Measurements from ENCODE around the gene UNC5B.

The UNC5B gene

GRCh38 chr10:71243756-71244395 lies 31.5 kb downstream of the UNC5B start:
- in situ Hi-C loops (cut with MboI; ENCODE audit: low sequenced_read_pairs) = no loop called here
- Histone ChIP-seq H3K4me3 (no peak overlapping the region), H3K36me3 (replicated peaks) (no peaks in the 10 kb centered on the region), H3K27me3 (ENCODE audit: low read depth) (no peaks in the 10 kb centered on the region), H3K4me1 (no peaks in the 10 kb centered on the region), H3K9me3 (no peaks in the 10 kb centered on the region)
- DNase-seq (ENCODE audit: low spot score in 2 of 2) = no peak

GRCh38 chr10:71244431-71245419 lies 32.4 kb downstream of the UNC5B start:
- no peak overlapping the region for H3K4me3 ChIP-seq
- no peaks in the 10 kb centered on the region for H3K9me3 ChIP-seq
- no peaks in the 10 kb centered on the region for H3K36me3 ChIP-seq (replicated peaks)
- H3K4me1 ChIP-seq = no peaks in the 10 kb centered on the region
- H3K27me3 ChIP-seq (ENCODE audit: low read depth) = no peaks in the 10 kb centered on the region
- DNase-seq (ENCODE audit: low spot score in 2 of 2) = no peak
- in situ Hi-C loops (cut with MboI; ENCODE audit: low sequenced_read_pairs) = no loop called here

- Histone ChIP-seq H3K36me3 (replicated peaks) (no peaks in the 10 kb centered on the region), H3K9me3 (no peaks in the 10 kb centered on the region), H3K4me3 (no peak overlapping the region), H3K27me3 (ENCODE audit: low read depth) (no peaks in the 10 kb centered on the region), H3K4me1 (peaks cover 4% of the 10 kb centered on the region)
- in situ Hi-C loops (cut with MboI; ENCODE audit: low sequenced_read_pairs) = no loop called here
- DNase-seq (ENCODE audit: low spot score in 2 of 2) = no peak
These were observed 33.3 kb downstream of the UNC5B start for GRCh38 chr10:71245420-71246325.

GRCh38 chr10:71246591-71247413 lies 34.4 kb downstream of the UNC5B start:
- in situ Hi-C loops (cut with MboI; ENCODE audit: low sequenced_read_pairs) = no loop called here
- no peaks in the 10 kb centered on the region for H3K27me3 ChIP-seq (ENCODE audit: low read depth)
- peaks cover 14% of the 10 kb centered on the region for H3K4me1 ChIP-seq
- H3K36me3 ChIP-seq (replicated peaks) = no peaks in the 10 kb centered on the region
- H3K4me3 ChIP-seq = no peak overlapping the region
- no peak for DNase-seq (ENCODE audit: low spot score in 2 of 2)
- H3K9me3 ChIP-seq = no peaks in the 10 kb centered on the region

GRCh38 chr10:71247414-71247705 lies 35.0 kb downstream of the UNC5B start:
- no peaks in the 10 kb centered on the region for H3K36me3 ChIP-seq (replicated peaks)
- in situ Hi-C loops (cut with MboI; ENCODE audit: low sequenced_read_pairs) = no loop called here
- H3K4me3 ChIP-seq = no peak overlapping the region
- no peak for DNase-seq (ENCODE audit: low spot score in 2 of 2)
- H3K9me3 ChIP-seq = no peaks in the 10 kb centered on the region
- H3K27me3 ChIP-seq (ENCODE audit: low read depth) = no peaks in the 10 kb centered on the region
- H3K4me1 ChIP-seq = peaks cover 19% of the 10 kb centered on the region

GRCh38 chr10:71247804-71248203 lies 35.4 kb downstream of the UNC5B start:
- Histone ChIP-seq H3K9me3 (no peaks in the 10 kb centered on the region), H3K4me1 (peaks cover 23% of the 10 kb centered on the region), H3K36me3 (replicated peaks) (no peaks in the 10 kb centered on the region), H3K27me3 (ENCODE audit: low read depth) (no peaks in the 10 kb centered on the region), H3K4me3 (no peak overlapping the region)
- DNase-seq (ENCODE audit: low spot score in 2 of 2) = no peak
- in situ Hi-C loops (cut with MboI; ENCODE audit: low sequenced_read_pairs) = no loop called here

GRCh38 chr10:71248210-71248609 lies 35.8 kb downstream of the UNC5B start:
- in situ Hi-C loops (cut with MboI; ENCODE audit: low sequenced_read_pairs) = no loop called here
- no peak for DNase-seq (ENCODE audit: low spot score in 2 of 2)
- Histone ChIP-seq H3K4me3 (no peak overlapping the region), H3K4me1 (peaks cover 23% of the 10 kb centered on the region), H3K27me3 (ENCODE audit: low read depth) (no peaks in the 10 kb centered on the region), H3K9me3 (no peaks in the 10 kb centered on the region), H3K36me3 (replicated peaks) (no peaks in the 10 kb centered on the region)

- Histone ChIP-seq H3K4me1 (peaks cover 23% of the 10 kb centered on the region), H3K4me3 (no peak overlapping the region), H3K27me3 (ENCODE audit: low read depth) (no peaks in the 10 kb centered on the region), H3K9me3 (no peaks in the 10 kb centered on the region), H3K36me3 (replicated peaks) (no peaks in the 10 kb centered on the region)
- no peak for DNase-seq (ENCODE audit: low spot score in 2 of 2)
- in situ Hi-C loops (cut with MboI; ENCODE audit: low sequenced_read_pairs) = no loop called here
These were observed 37.6 kb downstream of the UNC5B start for GRCh38 chr10:71249996-71250395.

GRCh38 chr10:71250405-71250804 lies 38.0 kb downstream of the UNC5B start:
- H3K9me3 ChIP-seq = no peaks in the 10 kb centered on the region
- DNase-seq (ENCODE audit: low spot score in 2 of 2) = no peak
- in situ Hi-C loops (cut with MboI; ENCODE audit: low sequenced_read_pairs) = no loop called here
- H3K36me3 ChIP-seq (replicated peaks) = no peaks in the 10 kb centered on the region
- no peak overlapping the region for H3K4me3 ChIP-seq
- H3K27me3 ChIP-seq (ENCODE audit: low read depth) = no peaks in the 10 kb centered on the region
- peaks cover 23% of the 10 kb centered on the region for H3K4me1 ChIP-seq

- Histone ChIP-seq H3K27me3 (ENCODE audit: low read depth) (no peaks in the 10 kb centered on the region), H3K9me3 (no peaks in the 10 kb centered on the region), H3K36me3 (replicated peaks) (no peaks in the 10 kb centered on the region), H3K4me3 (no peak overlapping the region), H3K4me1 (peaks cover 23% of the 10 kb centered on the region)
- in situ Hi-C loops (cut with MboI; ENCODE audit: low sequenced_read_pairs) = no loop called here
- DNase-seq (ENCODE audit: low spot score in 2 of 2) = no peak
These were observed 38.5 kb downstream of the UNC5B start for GRCh38 chr10:71250842-71251241.

- DNase-seq (ENCODE audit: low spot score in 2 of 2) = peak; percentile 47 to 78
- in situ Hi-C loops (cut with MboI; ENCODE audit: low sequenced_read_pairs) = no loop called here
- Histone ChIP-seq H3K4me3 (no peak overlapping the region), H3K27me3 (ENCODE audit: low read depth) (no peaks in the 10 kb centered on the region), H3K4me1 (peaks cover 23% of the 10 kb centered on the region), H3K9me3 (no peaks in the 10 kb centered on the region), H3K36me3 (replicated peaks) (no peaks in the 10 kb centered on the region)
These were observed 38.9 kb downstream of the UNC5B start for GRCh38 chr10:71251319-71251718.

GRCh38 chr10:71252220-71252619 lies 39.9 kb downstream of the UNC5B start:
- Histone ChIP-seq H3K27me3 (ENCODE audit: low read depth) (no peaks in the 10 kb centered on the region), H3K36me3 (replicated peaks) (no peaks in the 10 kb centered on the region), H3K4me3 (no peak overlapping the region), H3K9me3 (no peaks in the 10 kb centered on the region), H3K4me1 (peaks cover 23% of the 10 kb centered on the region)
- DNase-seq (ENCODE audit: low spot score in 2 of 2) = peak; percentile 63 to 69
- in situ Hi-C loops (cut with MboI; ENCODE audit: low sequenced_read_pairs) = no loop called here

Measured in HAP-1 (cell line).